GM20000 (cell line): ENCODE results near the gene A3GALT2.

Source experiments
- DNase-seq: peaks from one replicate; pipeline ENCODE4 v3.0.0; 2012; ENCODE audit warnings: low spot score
- TF ChIP-seq, protein P1 (sequence below): IDR thresholded peaks from 2 replicates; pipeline ENCODE4 v1.5.1; 2012; ENCODE audit warnings: mild to moderate bottlenecking, control low read depth; ENCODE audit errors: extremely low read depth, missing control alignments

Gene A3GALT2

GRCh38 chr1:33330906-33331305 is 10.0 kb upstream of the A3GALT2 start:
- TF ChIP-seq, protein P1, sequence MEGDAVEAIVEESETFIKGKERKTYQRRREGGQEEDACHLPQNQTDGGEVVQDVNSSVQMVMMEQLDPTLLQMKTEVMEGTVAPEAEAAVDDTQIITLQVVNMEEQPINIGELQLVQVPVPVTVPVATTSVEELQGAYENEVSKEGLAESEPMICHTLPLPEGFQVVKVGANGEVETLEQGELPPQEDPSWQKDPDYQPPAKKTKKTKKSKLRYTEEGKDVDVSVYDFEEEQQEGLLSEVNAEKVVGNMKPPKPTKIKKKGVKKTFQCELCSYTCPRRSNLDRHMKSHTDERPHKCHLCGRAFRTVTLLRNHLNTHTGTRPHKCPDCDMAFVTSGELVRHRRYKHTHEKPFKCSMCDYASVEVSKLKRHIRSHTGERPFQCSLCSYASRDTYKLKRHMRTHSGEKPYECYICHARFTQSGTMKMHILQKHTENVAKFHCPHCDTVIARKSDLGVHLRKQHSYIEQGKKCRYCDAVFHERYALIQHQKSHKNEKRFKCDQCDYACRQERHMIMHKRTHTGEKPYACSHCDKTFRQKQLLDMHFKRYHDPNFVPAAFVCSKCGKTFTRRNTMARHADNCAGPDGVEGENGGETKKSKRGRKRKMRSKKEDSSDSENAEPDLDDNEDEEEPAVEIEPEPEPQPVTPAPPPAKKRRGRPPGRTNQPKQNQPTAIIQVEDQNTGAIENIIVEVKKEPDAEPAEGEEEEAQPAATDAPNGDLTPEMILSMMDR = no peak
- no peak for DNase-seq

DNA sequence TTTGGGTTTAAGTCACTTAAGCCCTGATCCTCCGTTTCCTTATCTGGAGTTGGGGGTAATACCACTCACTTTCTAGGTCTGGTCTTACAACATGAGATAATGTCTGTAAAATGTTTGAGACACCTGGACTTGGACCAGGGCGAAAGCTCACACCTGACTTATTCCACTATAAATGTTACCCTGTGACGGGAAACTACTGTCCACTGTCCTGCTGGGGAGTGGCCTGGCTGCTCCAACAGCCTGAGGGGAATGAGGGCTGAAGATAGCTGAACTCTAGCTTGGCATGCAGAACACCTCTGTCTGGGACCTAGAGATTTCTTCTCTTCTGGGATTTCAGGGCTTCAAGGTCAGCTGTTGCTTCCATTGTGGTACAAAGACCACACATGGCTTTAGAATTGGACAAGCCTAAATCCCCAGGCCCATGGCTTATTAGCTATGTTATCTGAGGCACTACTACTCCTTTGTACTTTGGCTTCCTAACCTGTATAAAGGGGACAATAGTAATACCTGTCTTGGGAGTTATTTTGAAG is 9.5 kb upstream of the A3GALT2 start:
- no peak for DNase-seq
- TF ChIP-seq, protein P1 = no peak

DNA sequence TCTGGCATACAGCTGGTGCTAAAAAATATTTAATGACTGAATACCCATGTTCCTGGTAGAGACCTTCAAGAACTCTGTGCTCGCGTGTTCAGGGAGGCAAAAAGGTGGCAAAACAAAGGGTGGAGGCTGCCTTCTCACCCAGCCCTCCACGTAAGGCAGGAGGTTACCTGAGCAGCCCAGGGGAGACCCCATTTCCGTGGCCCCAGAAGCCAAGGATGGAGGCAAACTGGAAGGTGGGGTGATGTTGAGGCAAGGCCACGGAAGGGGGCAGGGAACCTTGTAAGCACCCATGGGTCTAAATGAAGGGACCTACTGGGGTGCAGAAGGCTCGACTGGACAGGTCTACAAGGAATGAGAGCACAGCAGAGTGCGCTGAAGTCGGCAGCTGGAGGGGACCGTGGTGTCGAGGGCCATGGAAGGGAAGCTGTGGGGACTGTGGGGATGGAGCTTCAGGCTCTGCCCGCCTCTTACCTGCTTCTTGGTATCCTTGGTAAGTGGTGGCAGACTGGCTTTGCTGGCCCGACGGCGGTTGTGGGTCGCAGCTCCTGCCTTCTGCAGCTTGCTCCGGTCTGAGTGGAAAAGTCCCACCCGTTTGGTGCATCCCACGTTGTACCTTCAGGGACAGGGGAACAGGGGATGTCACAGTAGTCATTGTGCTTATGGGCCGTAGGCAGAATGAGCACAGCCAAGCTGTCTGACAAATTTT is 8.9 kb upstream of the A3GALT2 start:
- TF ChIP-seq, protein P1 = no peak

GRCh38 chr1:33328817-33329216 is 7.9 kb upstream of the A3GALT2 start:
- DNase-seq = no peak
- TF ChIP-seq, protein P1 = no peak

More for the DNA sequence above, 8.9 kb upstream of the A3GALT2 start:
- DNase-seq = no peak

- no peak for DNase-seq
- TF ChIP-seq, protein P1 = no peak
These were observed 6.9 kb upstream of the A3GALT2 start for GRCh38 chr1:33327587-33328325.

DNA sequence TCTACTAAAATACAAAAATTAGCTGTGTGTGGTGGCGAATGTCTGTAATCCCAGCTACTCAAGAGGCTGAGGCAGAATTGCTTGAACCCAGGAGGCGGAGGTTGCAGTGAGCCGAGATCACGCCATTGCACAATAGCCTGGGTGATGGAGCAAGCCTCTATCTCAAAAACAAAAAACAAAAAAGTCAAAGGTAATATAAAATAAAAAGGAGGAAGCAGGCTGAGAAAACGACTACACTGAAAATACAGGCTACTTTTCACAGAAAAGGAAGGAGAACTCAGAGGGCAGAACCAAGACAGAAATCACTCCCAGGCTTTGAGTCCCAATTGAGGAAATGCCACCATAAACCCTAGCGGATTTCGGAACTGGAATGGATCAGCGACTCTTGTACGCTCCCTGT is 5.9 kb upstream of the A3GALT2 start:
- TF ChIP-seq, protein P1 = no peak
- no peak for DNase-seq
